CD14-positive monocyte (primary cell): ENCODE results near the gene ABHD16B. TPM values are rescaled to one million over a fixed set of nuclear protein-coding genes. Genes with fewer than 3 reads are reported as not detected.

ENCODE experiments used
- DNase-seq, 3 donors: peaks; one replicate each; pipeline ENCODE4 v3.0.0-alpha.2; 2011 to 2022
- H2AFZ ChIP-seq: 2 replicates; pipeline ENCODE4 v1.6.0; 2012; ENCODE audit warnings: mild to moderate bottlenecking, low read depth, low read length, inconsistent platforms; ENCODE audit not compliant: insufficient read depth, poor library complexity, severe bottlenecking
- H3K27ac ChIP-seq, 2 donors: 1 replicate in 1 of 2; 2 replicates in 1 of 2; pipeline ENCODE4 v1.5.1; 2012 to 2013; ENCODE audit warnings: low read length in 2 of 2, control low read depth in 1 of 2, inconsistent platforms in 1 of 2, low read depth in 1 of 2, mild to moderate bottlenecking in 1 of 2
- H3K27me3 ChIP-seq, 2 donors: one replicate each; pipeline versions ENCODE4 v1.6.0 to v1.6.1; 2011 to 2013; ENCODE audit warnings: low read length in 2 of 2; ENCODE audit not compliant: control insufficient read depth in 2 of 2, insufficient read depth in 2 of 2
- H3K36me3 ChIP-seq, 2 donors: replicated peaks in 1 of 2; 1 replicate in 1 of 2; 2 replicates in 1 of 2; pipeline versions ENCODE4 v1.5.1 to v1.6.1; 2012 to 2013; ENCODE audit warnings: low read length in 2 of 2, control low read depth in 1 of 2, inconsistent platforms in 1 of 2, mild to moderate bottlenecking in 1 of 2; ENCODE audit not compliant: insufficient read depth in 2 of 2, control insufficient read depth in 1 of 2
- H3K4me1 ChIP-seq, 2 donors: 1 replicate in 1 of 2; 2 replicates in 1 of 2; pipeline versions ENCODE4 v1.5.1 to v1.6.1; 2012 to 2013; ENCODE audit warnings: low read length in 2 of 2, control low read depth in 1 of 2, inconsistent platforms in 1 of 2, mild to moderate bottlenecking in 1 of 2, moderate library complexity in 1 of 2; ENCODE audit not compliant: insufficient read depth in 2 of 2, control insufficient read depth in 1 of 2
- H3K4me2 ChIP-seq: replicated peaks from 2 replicates; pipeline ENCODE3; 2012; ENCODE audit warnings: low read length, moderate library complexity, mild to moderate bottlenecking; ENCODE audit not compliant: poor library complexity, severe bottlenecking; ENCODE audit errors: extremely low read depth
- H3K4me3 ChIP-seq, 3 experiments: fragments of 200-600 bp in 1 of 3; sonication (generic) in 1 of 3; replicated peaks in 1 of 3; 1 replicate in 2 of 3; 2 replicates in 1 of 3; pipeline ENCODE4 v1.5.1; 2011 to 2013; ENCODE audit warnings: low read length in 3 of 3, mild to moderate bottlenecking in 3 of 3, control low read depth in 2 of 3, low read depth in 2 of 3, inconsistent platforms in 1 of 3, moderate library complexity in 1 of 3
- H3K79me2 ChIP-seq: 2 replicates; pipeline ENCODE4 v1.6.0; 2012; ENCODE audit warnings: mild to moderate bottlenecking, control low read depth, inconsistent platforms, low read length, moderate library complexity; ENCODE audit not compliant: insufficient read depth
- H3K9ac ChIP-seq: 2 replicates; pipeline ENCODE4 v1.6.0; 2017; ENCODE audit warnings: low read length, mild to moderate bottlenecking; ENCODE audit not compliant: insufficient read depth, poor library complexity, severe bottlenecking
- H3K9me3 ChIP-seq, 2 donors: replicated peaks in 1 of 2; 1 replicate in 1 of 2; 2 replicates in 1 of 2; pipeline versions ENCODE4 v1.5.1 to v1.6.1; 2012 to 2013; ENCODE audit warnings: low read length in 2 of 2, control low read depth in 1 of 2; ENCODE audit not compliant: control insufficient read depth in 1 of 2, insufficient read depth in 1 of 2
- H4K20me1 ChIP-seq: 2 replicates; pipeline ENCODE4 v1.6.0; 2012; ENCODE audit warnings: mild to moderate bottlenecking, low read length, control low read depth, moderate library complexity; ENCODE audit not compliant: insufficient read depth
- H3K27ac Mint-ChIP-seq, 7 donors: one replicate each; pipeline ENCODE4 v1.8.0; 2020; ENCODE audit warnings: mild to moderate bottlenecking in 7 of 7, mixed read lengths in 7 of 7, moderate library complexity in 6 of 7, inconsistent platforms in 2 of 7
- H3K27me3 Mint-ChIP-seq, 3 donors: one replicate each; pipeline ENCODE4 v1.8.0; 2021 to 2022; ENCODE audit warnings: low read depth in 3 of 3, mild to moderate bottlenecking in 3 of 3, mixed read lengths in 3 of 3, moderate library complexity in 3 of 3, inconsistent platforms in 1 of 3
- H3K36me3 Mint-ChIP-seq, 2 donors: one replicate each; pipeline ENCODE4 v1.8.0; 2020; ENCODE audit warnings: mixed read lengths in 2 of 2, inconsistent platforms in 1 of 2, mild to moderate bottlenecking in 1 of 2
- H3K4me1 Mint-ChIP-seq: one replicate; pipeline ENCODE4 v1.8.0; 2020; ENCODE audit warnings: mild to moderate bottlenecking, mixed read lengths
- H3K4me3 Mint-ChIP-seq, 2 donors: one replicate each; pipeline ENCODE4 v1.8.0; 2020; ENCODE audit warnings: mild to moderate bottlenecking in 2 of 2, mixed read lengths in 2 of 2, moderate library complexity in 1 of 2
- H3K9me3 Mint-ChIP-seq, 7 donors: one replicate each; pipeline ENCODE4 v1.8.0; 2020 to 2022; ENCODE audit warnings: mixed read lengths in 7 of 7, mild to moderate bottlenecking in 6 of 7, moderate library complexity in 6 of 7, inconsistent platforms in 2 of 7
- WGBS: methylation state at CpG from one replicate; pipeline ENCODE4 v1.1.5; 2013; ENCODE audit warnings: missing lambda C conversion rate; ENCODE audit not compliant: insufficient coverage; 5-methylcytosine and 5-hydroxymethylcytosine counted together
- intact Hi-C, 2 donors: fragments of 100-400 bp; cut with micrococcal nuclease; formaldehyde crosslinking; loops; one replicate each; pipeline versions ENCODE4 v1.15.0 to v1.15.1; 2023
- polyA plus RNA-seq, 3 donors: library from polyadenylated mRNA; depleted of rRNA in 1 of 3; unstranded in 2 of 3; stranded (reverse) in 1 of 3; fragments of 300-500 nt in 2 of 3; fragments of >200 nt in 1 of 3; fragmentation: Illumina TruSeq in 2 of 3; gene quantifications; 1 replicate in 2 of 3; 2 replicates in 1 of 3; pipeline ENCODE4 v1.2.3, GENCODE V29; 2012 to 2021
- TF ChIP-seq, protein P1 (sequence below): fragments of 200-600 bp; IDR thresholded peaks from one replicate; pipeline ENCODE4 v1.8.0; 2022; ENCODE audit warnings: antibody characterized with exemption, mild to moderate bottlenecking

Gene ABHD16B
- polyA plus RNA-seq, 3 donors, result not detected

DNA sequence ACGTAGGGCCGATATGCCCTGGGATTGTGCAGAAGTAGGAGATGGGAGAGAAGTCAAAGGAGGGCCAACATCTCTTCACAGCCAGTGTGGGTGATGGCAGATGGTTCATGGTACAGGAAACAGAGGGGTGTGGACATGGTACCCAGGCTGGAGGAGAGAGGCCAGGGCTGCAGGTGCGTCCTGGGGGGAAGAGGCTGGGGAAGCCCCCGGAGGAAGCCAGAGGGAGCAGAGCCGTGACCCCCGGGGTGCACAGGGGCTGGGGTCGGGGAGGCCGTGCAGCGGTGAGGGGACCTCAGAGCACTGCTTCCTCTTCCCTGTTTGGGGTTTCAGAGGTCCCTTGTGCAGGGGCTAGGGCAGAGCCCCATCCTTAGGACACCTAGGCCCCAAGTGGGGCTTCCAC, 19.0 kb upstream of the ABHD16B start:
- WGBS, result 2% methylated on average over 7 of the region's 9 CpGs
- Mint-ChIP-seq H3K27me3 (peaks cover 3 to 42% (median 40%) of the 10 kb centered on the region in 3 donors), H3K4me1 (peaks cover 16% of the 10 kb centered on the region), H3K4me3 (peak overlapping the region in 1 of 2 donors; percentile 39), H3K9me3 (peaks cover 0 to 12% (median 3%) of the 10 kb centered on the region in 7 donors), H3K27ac (no peak overlapping the region), H3K36me3 (peaks cover 0 to 3% of the 10 kb centered on the region in 2 donors)
- H3K36me3 ChIP-seq, result no peaks in the 10 kb centered on the region
- no peaks in the 10 kb centered on the region for H3K79me2 ChIP-seq
- H3K4me2 ChIP-seq, result no peak overlapping the region
- no peak overlapping the region for H2AFZ ChIP-seq
- DNase-seq, result no peak
- TF ChIP-seq, protein P1, sequence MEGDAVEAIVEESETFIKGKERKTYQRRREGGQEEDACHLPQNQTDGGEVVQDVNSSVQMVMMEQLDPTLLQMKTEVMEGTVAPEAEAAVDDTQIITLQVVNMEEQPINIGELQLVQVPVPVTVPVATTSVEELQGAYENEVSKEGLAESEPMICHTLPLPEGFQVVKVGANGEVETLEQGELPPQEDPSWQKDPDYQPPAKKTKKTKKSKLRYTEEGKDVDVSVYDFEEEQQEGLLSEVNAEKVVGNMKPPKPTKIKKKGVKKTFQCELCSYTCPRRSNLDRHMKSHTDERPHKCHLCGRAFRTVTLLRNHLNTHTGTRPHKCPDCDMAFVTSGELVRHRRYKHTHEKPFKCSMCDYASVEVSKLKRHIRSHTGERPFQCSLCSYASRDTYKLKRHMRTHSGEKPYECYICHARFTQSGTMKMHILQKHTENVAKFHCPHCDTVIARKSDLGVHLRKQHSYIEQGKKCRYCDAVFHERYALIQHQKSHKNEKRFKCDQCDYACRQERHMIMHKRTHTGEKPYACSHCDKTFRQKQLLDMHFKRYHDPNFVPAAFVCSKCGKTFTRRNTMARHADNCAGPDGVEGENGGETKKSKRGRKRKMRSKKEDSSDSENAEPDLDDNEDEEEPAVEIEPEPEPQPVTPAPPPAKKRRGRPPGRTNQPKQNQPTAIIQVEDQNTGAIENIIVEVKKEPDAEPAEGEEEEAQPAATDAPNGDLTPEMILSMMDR, result no peak
- H3K27ac ChIP-seq, result no peak overlapping the region
- intact Hi-C loops, result no loop called here
- no peak overlapping the region for H3K9ac ChIP-seq
- H3K27me3 ChIP-seq, result peaks cover 19 to 51% of the 10 kb centered on the region in 2 donors
- H3K4me3 ChIP-seq, result no peak overlapping the region
- H3K9me3 ChIP-seq, result no peaks in the 10 kb centered on the region
- peaks cover 21% of the 10 kb centered on the region in 2 donors for H3K4me1 ChIP-seq
- H4K20me1 ChIP-seq, result no peaks in the 10 kb centered on the region

DNA sequence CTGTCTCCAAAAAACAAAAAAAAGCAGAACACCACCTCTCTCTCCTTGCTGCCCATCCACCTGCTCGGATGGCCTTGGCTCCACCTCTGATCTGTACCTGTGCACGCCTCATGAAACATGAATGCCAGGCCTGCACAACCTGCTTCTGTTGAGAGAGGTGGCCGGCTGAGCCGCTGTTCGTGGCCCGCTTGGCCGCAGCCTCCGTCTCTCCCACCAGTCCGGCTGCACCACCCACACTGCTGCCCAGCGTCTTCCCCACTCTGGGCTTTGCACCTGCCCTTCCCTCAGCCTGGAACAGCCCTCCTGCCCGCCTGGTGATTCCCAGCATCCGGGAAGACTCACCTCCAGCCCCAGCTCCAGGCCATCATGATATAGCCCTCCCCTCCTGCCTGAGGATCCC, 18.1 kb upstream of the ABHD16B start:
- Mint-ChIP-seq H3K4me1 (peaks cover 11% of the 10 kb centered on the region), H3K27ac (peak overlapping the region in 1 of 7 donors; percentile 18), H3K27me3 (peaks cover 9 to 44% (median 39%) of the 10 kb centered on the region in 3 donors), H3K4me3 (peak overlapping the region in 1 of 2 donors; percentile 70), H3K9me3 (peaks cover 0 to 12% (median 3%) of the 10 kb centered on the region in 7 donors), H3K36me3 (peaks cover 0 to 3% of the 10 kb centered on the region in 2 donors)
- Histone ChIP-seq H3K36me3 (no peaks in the 10 kb centered on the region), H3K4me3 (no peak overlapping the region), H3K4me1 (peaks cover 30 to 31% of the 10 kb centered on the region in 2 donors), H3K27me3 (peaks cover 19 to 61% of the 10 kb centered on the region in 2 donors), H3K9ac (no peak overlapping the region), H3K4me2 (no peak overlapping the region), H3K27ac (no peak overlapping the region), H3K9me3 (no peaks in the 10 kb centered on the region), H2AFZ (no peak overlapping the region), H4K20me1 (no peaks in the 10 kb centered on the region), H3K79me2 (no peaks in the 10 kb centered on the region)
- intact Hi-C loops, result no loop called here
- TF ChIP-seq, protein P1, result no peak
- no peak for DNase-seq
- 90% methylated on average over 11 of the region's 12 CpGs for WGBS
